Spleen (tissue), 11 donors: Measurements from ENCODE around the gene KCNJ8. TPM values are rescaled to one million over a fixed set of nuclear protein-coding genes. Genes with fewer than 3 reads are reported as not detected.

ENCODE experiments used
- DNase-seq: peaks from one replicate; pipeline ENCODE4 v3.0.0-alpha.2; 2020
- H3K27ac ChIP-seq, 8 donors: fragments of 200-600 bp; sonication (generic) in 7 of 8; 1 replicate in 4 of 8; 2 replicates in 4 of 8; pipeline versions ENCODE4 v1.5.0 to v1.8.0; 2016 to 2021; ENCODE audit warnings: inconsistent platforms in 4 of 8, mild to moderate bottlenecking in 4 of 8, moderate library complexity in 1 of 8
- H3K27me3 ChIP-seq, 7 donors: fragments of 200-600 bp; sonication (generic) in 6 of 7; replicated peaks in 1 of 7; 1 replicate in 4 of 7; 2 replicates in 3 of 7; pipeline versions ENCODE4 v1.5.0 to v1.8.0; 2016 to 2021; ENCODE audit warnings: inconsistent platforms in 3 of 7, mild to moderate bottlenecking in 1 of 7
- H3K36me3 ChIP-seq, 6 donors: fragments of 200-600 bp; sonication (generic) in 5 of 6; 1 replicate in 4 of 6; 2 replicates in 2 of 6; pipeline versions ENCODE4 v1.5.0 to v1.8.0; 2016 to 2021; ENCODE audit warnings: inconsistent platforms in 2 of 6
- H3K4me1 ChIP-seq, 6 donors: fragments of 200-600 bp; sonication (generic) in 5 of 6; 1 replicate in 3 of 6; 2 replicates in 3 of 6; pipeline versions ENCODE4 v1.5.0 to v1.8.0; 2016 to 2021; ENCODE audit warnings: inconsistent platforms in 3 of 6
- H3K4me3 ChIP-seq, 8 donors: fragments of 200-600 bp; sonication (generic) in 7 of 8; 1 replicate in 4 of 8; 2 replicates in 4 of 8; pipeline versions ENCODE4 v1.5.0 to v1.8.0; 2016 to 2021; ENCODE audit warnings: inconsistent platforms in 4 of 8, mild to moderate bottlenecking in 4 of 8, moderate library complexity in 2 of 8
- H3K9me3 ChIP-seq, 8 donors: fragments of 200-600 bp; sonication (generic) in 7 of 8; 1 replicate in 4 of 8; 2 replicates in 4 of 8; pipeline versions ENCODE4 v1.5.0 to v1.8.0; 2016 to 2021; ENCODE audit warnings: inconsistent platforms in 4 of 8
- POLR2A ChIP-seq, 3 donors: fragments of 450-650 bp; IDR thresholded peaks; one replicate each; pipeline ENCODE4 v1.5.1; 2017; ENCODE audit warnings: antibody characterized with exemption in 3 of 3, mild to moderate bottlenecking in 1 of 3
- POLR2AphosphoS5 ChIP-seq, 3 donors: sonication (generic); formaldehyde crosslinking; IDR thresholded peaks; one replicate each; pipeline ENCODE4 v1.5.1; 2017; ENCODE audit warnings: antibody characterized with exemption in 3 of 3
- WGBS, 5 donors: extraction: QIAGEN DNeasy Blood & Tissue Kit in 3 of 5; methylation state at CpG; one replicate each; pipeline versions ENCODE4 v1.1.5 to v1.1.7; 2013 to 2018; 5-methylcytosine and 5-hydroxymethylcytosine counted together
- intact Hi-C: fragments of 100-400 bp; cut with DNase I; formaldehyde crosslinking; loops from one replicate; pipeline ENCODE4 v1.15.0; 2023; ENCODE audit warnings: low total_unique reads
- polyA plus RNA-seq, 3 donors: library from polyadenylated mRNA; stranded (reverse); fragments of 200-250 nt; gene quantifications; one replicate each; pipeline ENCODE4 v1.2.1, GENCODE V29; 2013
- total RNA-seq, 7 donors: library from RNA; depleted of rRNA in 3 of 7; stranded (reverse); fragments of >200 nt in 3 of 7; fragmentation: NEBNext Ultra II Directional in 4 of 7; extraction: Animal tissue kit (Norgen Biotek cat#: 25700) in 4 of 7; gene quantifications; one replicate each; pipeline versions ENCODE4 v1.1.0 to v1.2.1, GENCODE V29; 2016 to 2021
- TF ChIP-seq, protein P1 (sequence below), 11 experiments: fragments of 200-600 bp in 7 of 11; fragments of 450-650 bp in 4 of 11; sonication (generic) in 4 of 11; IDR thresholded peaks in 8 of 11; conservative IDR thresholded peaks in 3 of 11; 1 replicate in 7 of 11; 2 replicates in 4 of 11; pipeline versions ENCODE4 v1.4.0 to v1.8.0; 2016 to 2021; ENCODE audit warnings: antibody characterized with exemption in 11 of 11, inconsistent platforms in 4 of 11, mild to moderate bottlenecking in 1 of 11
- donor health status: healthy with polysubstance abuse.
- donor health status: DM: no; HTN: no; CAD: no; lungs with moderate emphysema.
- donor health status: DM: no; HTN: no; CAD: no.
- donor health status: Bipolar disorder and iron deficiency.
- donor health status: healthy.
- donor health status: DM: no; HTN: no; CAD: no.
- donor health status: DM: yes; HTN: yes; CAD: no.

The KCNJ8 gene
- total and polyA plus RNA-seq, 10 donors: 1.6 to 19.3 (median 6.8) TPM

GRCh38 chr12:21763531-21763930, 11.0 kb downstream of the KCNJ8 start:
- Histone ChIP-seq H3K36me3 (peaks cover 0 to 6% (median 0%) of the 10 kb centered on the region in 6 donors), H3K9me3 (no peaks in the 10 kb centered on the region), H3K4me3 (no peak overlapping the region), H3K4me1 (no peaks in the 10 kb centered on the region), H3K27ac (no peak overlapping the region), H3K27me3 (no peaks in the 10 kb centered on the region)
- TF ChIP-seq POLR2A (IDR thresholded peaks at IDR 0.05): no peak
- no peak for TF ChIP-seq POLR2AphosphoS5 (IDR thresholded peaks at IDR 0.05)
- TF ChIP-seq, protein P1, sequence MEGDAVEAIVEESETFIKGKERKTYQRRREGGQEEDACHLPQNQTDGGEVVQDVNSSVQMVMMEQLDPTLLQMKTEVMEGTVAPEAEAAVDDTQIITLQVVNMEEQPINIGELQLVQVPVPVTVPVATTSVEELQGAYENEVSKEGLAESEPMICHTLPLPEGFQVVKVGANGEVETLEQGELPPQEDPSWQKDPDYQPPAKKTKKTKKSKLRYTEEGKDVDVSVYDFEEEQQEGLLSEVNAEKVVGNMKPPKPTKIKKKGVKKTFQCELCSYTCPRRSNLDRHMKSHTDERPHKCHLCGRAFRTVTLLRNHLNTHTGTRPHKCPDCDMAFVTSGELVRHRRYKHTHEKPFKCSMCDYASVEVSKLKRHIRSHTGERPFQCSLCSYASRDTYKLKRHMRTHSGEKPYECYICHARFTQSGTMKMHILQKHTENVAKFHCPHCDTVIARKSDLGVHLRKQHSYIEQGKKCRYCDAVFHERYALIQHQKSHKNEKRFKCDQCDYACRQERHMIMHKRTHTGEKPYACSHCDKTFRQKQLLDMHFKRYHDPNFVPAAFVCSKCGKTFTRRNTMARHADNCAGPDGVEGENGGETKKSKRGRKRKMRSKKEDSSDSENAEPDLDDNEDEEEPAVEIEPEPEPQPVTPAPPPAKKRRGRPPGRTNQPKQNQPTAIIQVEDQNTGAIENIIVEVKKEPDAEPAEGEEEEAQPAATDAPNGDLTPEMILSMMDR (IDR thresholded peaks at IDR 0.05 in 8 of 11, conservative IDR thresholded peaks at IDR 0.05 in 3 of 11): no peak
- intact Hi-C loops: no loop called here
- no peak for DNase-seq
- WGBS, 5 donors: 70 to 85% (median 82%) methylated on average over 2 of the region's 2 CpGs

- TF ChIP-seq, protein P1 (IDR thresholded peaks at IDR 0.05 in 8 of 11, conservative IDR thresholded peaks at IDR 0.05 in 3 of 11): no peak
- no peak for TF ChIP-seq POLR2AphosphoS5 (IDR thresholded peaks at IDR 0.05)
- TF ChIP-seq POLR2A (IDR thresholded peaks at IDR 0.05): no peak
- no peak for DNase-seq
- Histone ChIP-seq H3K27me3 (no peaks in the 10 kb centered on the region), H3K9me3 (no peaks in the 10 kb centered on the region), H3K27ac (no peak overlapping the region), H3K36me3 (no peaks in the 10 kb centered on the region), H3K4me3 (no peak overlapping the region), H3K4me1 (no peaks in the 10 kb centered on the region)
- 81 to 94% (median 92%) methylated on average over 5 of the region's 5 CpGs for WGBS, 5 donors
- intact Hi-C loops: no loop called here
These were observed 14.8 kb downstream of the KCNJ8 start for GRCh38 chr12:21759737-21760136.

DNA sequence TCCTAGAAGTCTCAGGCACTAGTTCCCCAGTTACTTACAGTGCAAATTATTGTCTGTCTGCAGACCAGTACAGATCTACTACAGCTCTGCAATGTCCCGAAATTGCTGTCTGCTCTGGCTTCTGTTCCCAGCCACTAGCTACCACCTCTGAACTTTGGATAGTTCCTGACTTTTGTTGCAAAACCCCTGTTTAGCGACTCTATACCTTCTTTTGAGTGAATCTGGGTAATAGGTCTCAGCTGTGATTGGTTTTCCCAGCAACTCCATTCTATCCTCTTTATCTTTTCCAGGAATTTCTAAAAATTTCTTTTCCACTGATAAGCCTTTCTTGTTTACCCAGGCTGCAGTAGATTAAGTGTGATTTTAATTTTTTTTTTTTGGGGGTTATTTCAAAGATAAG, 16.8 kb downstream of the KCNJ8 start:
- Histone ChIP-seq H3K4me3 (no peak overlapping the region), H3K4me1 (no peaks in the 10 kb centered on the region), H3K27me3 (no peaks in the 10 kb centered on the region), H3K36me3 (no peaks in the 10 kb centered on the region), H3K27ac (no peak overlapping the region), H3K9me3 (no peaks in the 10 kb centered on the region)
- DNase-seq: no peak
- 52 to 74% (median 63%) methylated on average over 2 of the region's 2 CpGs for WGBS, 5 donors
- TF ChIP-seq, protein P1 (IDR thresholded peaks at IDR 0.05 in 8 of 11, conservative IDR thresholded peaks at IDR 0.05 in 3 of 11): no peak
- no peak for TF ChIP-seq POLR2A (IDR thresholded peaks at IDR 0.05)
- TF ChIP-seq POLR2AphosphoS5 (IDR thresholded peaks at IDR 0.05): no peak
- intact Hi-C loops: no loop called here

- TF ChIP-seq POLR2AphosphoS5 (IDR thresholded peaks at IDR 0.05): no peak
- TF ChIP-seq, protein P1 (IDR thresholded peaks at IDR 0.05 in 8 of 11, conservative IDR thresholded peaks at IDR 0.05 in 3 of 11): no peak
- no peak for TF ChIP-seq POLR2A (IDR thresholded peaks at IDR 0.05)
- Histone ChIP-seq H3K9me3 (no peaks in the 10 kb centered on the region), H3K27me3 (no peaks in the 10 kb centered on the region), H3K4me1 (no peaks in the 10 kb centered on the region), H3K27ac (no peak overlapping the region), H3K36me3 (no peaks in the 10 kb centered on the region), H3K4me3 (no peak overlapping the region)
- intact Hi-C loops: no loop called here
- DNase-seq: no peak
- 93 to 98% (median 95%) methylated on average over 4 of the region's 4 CpGs for WGBS, 5 donors
These were observed 17.8 kb downstream of the KCNJ8 start for GRCh38 chr12:21756699-21757098.
